GM18519 (cell line): ENCODE results near the gene C2.

Experiments
- ATAC-seq: cut with Tn5 transposase; IDR thresholded peaks from one replicate; pipeline ENCODE4 v1.9.1; 2021; ENCODE audit warnings: mild to moderate bottlenecking, moderate library complexity; ENCODE audit not compliant: unreplicated experiment, low FRiP score

Gene C2

GRCh38 chr6:31952890-31953289 is 25.4 kb downstream of the C2 start:
- ATAC-seq: no peak

- no peak for ATAC-seq
These were observed 27.0 kb downstream of the C2 start for GRCh38 chr6:31954511-31954910.

- no peak for ATAC-seq
These were observed 29.3 kb downstream of the C2 start for GRCh38 chr6:31956796-31957195.

- no peak for ATAC-seq
These were observed 30.9 kb downstream of the C2 start for GRCh38 chr6:31958412-31958740.

GRCh38 chr6:31958741-31959739 is 31.5 kb downstream of the C2 start, which contains the start of the genes NELFE and SKIC2:
Gene NELFE, minus strand, starts transcription at chr6:31958971. Its CDS starts 525 bp downstream, at chr6:31958446.
Gene SKIC2, plus strand, starts transcription at chr6:31959175. Its CDS starts 18 bp downstream, at chr6:31959193.
- ATAC-seq: peak; percentile 88

GRCh38 chr6:31961616-31962015 is 34.1 kb downstream of the C2 start:
- ATAC-seq: no peak

- ATAC-seq: no peak
These were observed 36.4 kb downstream of the C2 start for GRCh38 chr6:31963921-31964320.

GRCh38 chr6:31965700-31966099 is 38.2 kb downstream of the C2 start:
- no peak for ATAC-seq

- no peak for ATAC-seq
These were observed 39.0 kb downstream of the C2 start for GRCh38 chr6:31966506-31966905.

GRCh38 chr6:31966997-31967925 is 39.7 kb downstream of the C2 start:
- ATAC-seq: no peak

GRCh38 chr6:31967926-31968320 is 40.4 kb downstream of the C2 start:
- ATAC-seq: no peak

GRCh38 chr6:31968326-31968725 is 40.8 kb downstream of the C2 start:
- ATAC-seq: no peak

- ATAC-seq: no peak
These were observed 41.5 kb downstream of the C2 start for GRCh38 chr6:31968791-31969711.

- no peak for ATAC-seq
These were observed 42.4 kb downstream of the C2 start for GRCh38 chr6:31969712-31970603.

GRCh38 chr6:31970604-31971271 is 43.2 kb downstream of the C2 start:
- no peak for ATAC-seq

- no peak for ATAC-seq
These were observed 43.9 kb downstream of the C2 start for GRCh38 chr6:31971279-31971992.

GRCh38 chr6:31971993-31972708 is 44.6 kb downstream of the C2 start, which contains the start of gene DXO:
Gene DXO, minus strand, starts transcription at chr6:31972138. Its CDS starts 463 bp downstream, at chr6:31971675.
- ATAC-seq: peak; percentile 73
